Smooth muscle cell of the pulmonary artery (primary cell): ENCODE data around the gene RFXAP. TPM values are rescaled to one million over a fixed set of nuclear protein-coding genes. Genes with fewer than 3 reads are reported as not detected.

Experiments used
- total RNA-seq: library from RNA; depleted of rRNA; stranded (reverse); fragments of >200 nt; gene quantifications from 2 replicates; pipeline ENCODE4 v1.2.3, GENCODE V29; 2014

Gene RFXAP
- 1.8 TPM in 2 replicates for total RNA-seq

GRCh38 chr13:36818804-36819738, at the start of gene RFXAP:
RFXAP (plus strand) TSS chr13:36819222; CDS start chr13:36819358, 136 bp downstream.

Other genes starting within 250 kb of the RFXAP start
- not detected in 2 replicates for gene SERTM1, start 145.2 kb upstream of the RFXAP start, total RNA-seq
- gene SMAD9, start 101.0 kb downstream of the RFXAP start, total RNA-seq, result 3.8 and 8.3 TPM in 2 replicates
- 20.2 and 29.7 TPM in 2 replicates for gene ALG5, start 180.1 kb downstream of the RFXAP start, total RNA-seq
- 15.6 and 17.9 TPM in 2 replicates for gene EXOSC8, start 181.6 kb downstream of the RFXAP start, total RNA-seq
- 35.6 and 36.2 TPM in 2 replicates for gene SUPT20H, start 240.5 kb downstream of the RFXAP start, total RNA-seq